ENCODE results near the gene MYH6.

MYH6 gene

DNA sequence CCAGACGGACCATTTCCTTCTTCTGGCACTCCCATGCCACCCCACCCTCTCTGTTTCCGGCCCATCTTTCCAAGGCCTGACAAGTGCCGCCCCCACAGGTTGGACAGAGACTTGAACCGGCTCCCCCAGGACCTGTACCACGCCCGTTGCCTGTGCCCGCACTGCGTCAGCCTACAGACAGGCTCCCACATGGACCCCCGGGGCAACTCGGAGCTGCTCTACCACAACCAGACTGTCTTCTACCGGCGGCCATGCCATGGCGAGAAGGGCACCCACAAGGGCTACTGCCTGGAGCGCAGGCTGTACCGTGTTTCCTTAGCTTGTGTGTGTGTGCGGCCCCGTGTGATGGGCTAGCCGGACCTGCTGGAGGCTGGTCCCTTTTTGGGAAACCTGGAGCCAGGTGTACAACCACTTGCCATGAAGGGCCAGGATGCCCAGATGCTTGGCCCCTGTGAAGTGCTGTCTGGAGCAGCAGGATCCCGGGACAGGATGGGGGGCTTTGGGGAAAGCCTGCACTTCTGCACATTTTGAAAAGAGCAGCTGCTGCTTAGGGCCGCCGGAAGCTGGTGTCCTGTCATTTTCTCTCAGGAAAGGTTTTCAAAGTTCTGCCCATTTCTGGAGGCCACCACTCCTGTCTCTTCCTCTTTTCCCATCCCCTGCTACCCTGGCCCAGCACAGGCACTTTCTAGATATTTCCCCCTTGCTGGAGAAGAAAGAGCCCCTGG, 32.4 kb downstream of the MYH6 start:
- DNase-seq = no peak

DNA sequence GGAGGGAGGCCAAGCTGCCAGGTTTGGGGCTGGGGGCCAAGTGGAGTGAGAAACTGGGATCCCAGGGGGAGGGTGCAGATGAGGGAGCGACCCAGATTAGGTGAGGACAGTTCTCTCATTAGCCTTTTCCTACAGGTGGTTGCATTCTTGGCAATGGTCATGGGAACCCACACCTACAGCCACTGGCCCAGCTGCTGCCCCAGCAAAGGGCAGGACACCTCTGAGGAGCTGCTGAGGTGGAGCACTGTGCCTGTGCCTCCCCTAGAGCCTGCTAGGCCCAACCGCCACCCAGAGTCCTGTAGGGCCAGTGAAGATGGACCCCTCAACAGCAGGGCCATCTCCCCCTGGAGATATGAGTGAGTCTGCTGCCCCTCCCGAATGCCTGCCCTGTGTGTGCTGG, 35.0 kb downstream of the MYH6 start:
- no peak for DNase-seq

DNA sequence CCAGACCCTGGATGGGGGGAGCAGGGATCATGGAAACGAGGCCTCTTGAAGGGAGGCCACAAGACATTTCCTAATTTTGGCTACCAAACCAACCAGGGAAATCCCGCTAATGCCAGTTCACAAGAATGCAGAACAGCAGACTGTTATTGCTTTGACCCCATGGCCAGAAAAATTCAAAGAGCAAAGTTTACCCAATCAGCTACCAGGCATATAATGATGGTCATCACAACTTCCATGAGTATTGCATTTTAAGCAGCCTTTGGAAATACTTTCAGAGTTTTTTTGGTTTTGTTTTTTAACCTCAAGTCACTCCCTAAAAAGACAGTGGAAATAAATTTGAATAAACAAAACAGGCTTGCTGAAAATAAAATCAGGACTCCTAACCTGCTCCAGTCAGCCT, 35.6 kb downstream of the MYH6 start, which contains the start of gene IL25:
IL25 (plus strand) TSS at position 301 of the 400 bp plus-strand sequence.
- no peak for DNase-seq

DNA sequence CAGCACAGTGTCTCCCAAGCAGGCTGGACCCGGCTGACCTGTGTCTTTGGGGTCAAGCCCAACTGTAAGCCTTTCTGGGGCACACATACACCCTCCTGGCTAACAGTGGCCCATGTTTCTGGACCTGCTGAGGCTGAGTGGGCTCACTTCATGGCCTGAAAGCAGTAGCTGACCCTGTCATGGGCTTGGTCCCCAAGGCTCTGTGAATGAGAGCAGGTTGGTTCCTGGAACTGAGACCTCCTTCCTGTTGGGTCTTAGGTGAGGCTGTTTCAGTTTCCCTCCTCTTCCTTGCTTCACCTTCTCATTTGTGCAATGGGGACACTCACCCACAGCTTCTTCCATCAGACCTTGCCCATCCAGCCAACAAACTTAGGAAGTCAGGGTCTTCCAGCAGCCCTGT, 36.2 kb downstream of the MYH6 start:
- no peak for DNase-seq

DNA sequence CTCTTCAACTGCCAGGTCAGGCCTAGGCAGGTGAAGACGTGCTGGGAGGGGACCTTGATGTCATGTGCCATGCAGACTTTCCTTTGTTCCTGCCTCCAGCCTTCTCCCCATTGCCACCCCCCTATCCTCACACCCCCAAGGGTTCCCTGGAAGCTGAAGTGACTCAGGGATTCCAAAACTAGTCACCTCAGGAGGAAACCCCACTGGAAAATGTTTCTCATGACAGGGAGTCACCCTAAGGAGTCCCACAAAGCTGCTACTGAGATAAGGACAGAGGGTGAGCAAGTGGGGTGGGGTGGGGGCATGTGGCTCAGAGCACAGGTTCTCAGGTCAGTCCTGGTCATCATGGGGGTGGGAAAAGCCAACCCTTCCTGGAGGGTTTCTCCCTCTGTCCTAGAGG, 37.9 kb downstream of the MYH6 start:
- no peak for DNase-seq

DNA sequence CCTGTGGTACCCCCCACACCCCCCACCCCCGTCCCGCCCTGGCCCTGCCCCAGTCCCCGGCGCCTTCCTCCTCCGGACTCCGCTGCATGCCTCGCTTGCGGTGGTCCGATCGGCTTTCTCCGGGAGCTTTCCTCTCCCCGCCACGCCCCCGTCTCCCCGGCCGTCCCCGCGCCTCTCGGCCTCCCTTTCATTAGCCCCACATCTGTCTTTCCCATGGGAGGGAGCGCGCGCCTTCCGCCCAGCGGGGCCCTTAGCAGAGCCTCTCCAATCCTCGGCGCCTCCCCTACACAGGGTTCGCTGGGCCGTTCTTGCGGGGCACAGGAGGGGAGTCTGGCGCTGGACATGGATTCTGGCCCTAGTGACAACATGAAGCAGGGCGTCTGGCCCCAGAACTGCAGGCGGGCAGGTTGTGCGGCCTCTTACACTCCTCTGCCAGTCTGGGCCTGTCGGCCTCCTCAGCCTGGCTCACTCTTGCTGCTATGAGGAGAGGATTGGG, 41.6 kb downstream of the MYH6 start:
- DNase-seq = no peak

DNA sequence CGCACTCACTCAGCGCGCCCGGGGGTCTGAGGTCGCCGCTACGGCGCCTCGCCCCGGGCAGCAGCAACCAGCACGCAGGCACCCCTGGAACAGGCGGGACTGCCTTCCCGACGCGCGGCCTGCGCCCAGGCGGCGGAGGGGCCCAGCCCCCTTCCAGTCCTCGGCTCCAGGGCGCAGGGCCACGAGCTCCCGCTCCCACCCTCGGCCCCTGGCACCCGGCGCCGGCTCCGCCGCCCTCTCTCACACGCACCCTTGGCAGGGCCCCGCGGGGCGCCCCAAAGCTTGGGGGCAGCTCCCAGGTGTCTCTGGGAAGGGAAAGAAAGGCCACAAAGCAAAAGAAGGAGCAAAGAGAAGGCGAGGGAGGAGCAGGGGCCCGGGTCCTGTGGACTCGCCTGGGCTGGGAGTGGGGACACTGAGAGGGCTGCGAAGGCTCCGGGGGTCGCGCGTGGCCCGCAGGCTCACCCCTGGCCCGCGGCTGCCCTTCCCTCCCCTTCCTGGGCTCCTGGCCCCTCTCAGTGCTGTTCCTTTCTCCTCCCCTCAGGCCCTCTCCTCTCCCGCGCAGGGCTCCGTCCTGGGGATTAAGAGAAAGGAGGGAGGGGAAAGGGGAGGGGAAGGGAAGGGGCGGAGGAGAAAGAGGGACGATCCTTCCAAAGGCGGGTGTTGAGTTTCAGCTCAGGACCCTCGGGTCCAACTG, 42.2 kb downstream of the MYH6 start:
- no peak for DNase-seq

DNA sequence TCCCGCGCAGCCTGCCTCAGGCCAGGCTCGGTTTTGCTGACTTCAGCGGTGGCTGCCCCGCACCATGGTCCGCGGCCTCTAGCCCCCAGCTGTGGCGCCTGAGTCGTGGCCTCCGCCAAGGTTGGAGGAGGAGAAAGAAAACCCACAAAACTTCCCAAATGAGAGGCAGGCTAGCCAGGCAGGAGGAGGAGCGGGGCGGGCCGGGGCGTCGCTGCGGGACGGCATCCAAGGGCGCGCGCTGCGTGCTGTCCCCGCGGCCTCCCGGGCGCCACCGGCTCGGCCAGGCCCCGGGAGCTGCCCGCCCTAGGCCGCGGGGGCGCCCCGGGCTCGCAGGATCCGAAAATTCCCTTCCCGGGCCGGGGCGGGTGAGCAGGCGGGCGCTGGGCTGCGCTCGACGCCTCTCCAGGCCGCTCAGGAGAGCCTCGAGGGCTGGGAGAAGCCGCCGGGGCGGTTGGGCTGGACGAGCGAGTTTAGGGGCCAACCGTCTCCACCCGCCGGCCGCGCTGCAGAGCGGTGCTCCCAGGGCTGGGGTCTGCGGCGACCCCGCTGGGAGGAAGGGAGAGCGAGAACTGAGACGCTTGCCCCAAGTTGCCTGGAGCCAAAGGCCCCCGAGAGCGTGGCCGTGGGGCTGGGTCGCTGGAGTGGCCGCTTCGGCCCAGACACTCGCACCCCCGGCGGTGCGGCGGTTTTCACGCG, 42.9 kb downstream of the MYH6 start, which contains the start of gene EFS:
EFS (minus strand) TSS at position 137 of the 696 bp plus-strand sequence. CDS start 147 bp downstream, outside the sequence.
- DNase-seq = no peak

DNA sequence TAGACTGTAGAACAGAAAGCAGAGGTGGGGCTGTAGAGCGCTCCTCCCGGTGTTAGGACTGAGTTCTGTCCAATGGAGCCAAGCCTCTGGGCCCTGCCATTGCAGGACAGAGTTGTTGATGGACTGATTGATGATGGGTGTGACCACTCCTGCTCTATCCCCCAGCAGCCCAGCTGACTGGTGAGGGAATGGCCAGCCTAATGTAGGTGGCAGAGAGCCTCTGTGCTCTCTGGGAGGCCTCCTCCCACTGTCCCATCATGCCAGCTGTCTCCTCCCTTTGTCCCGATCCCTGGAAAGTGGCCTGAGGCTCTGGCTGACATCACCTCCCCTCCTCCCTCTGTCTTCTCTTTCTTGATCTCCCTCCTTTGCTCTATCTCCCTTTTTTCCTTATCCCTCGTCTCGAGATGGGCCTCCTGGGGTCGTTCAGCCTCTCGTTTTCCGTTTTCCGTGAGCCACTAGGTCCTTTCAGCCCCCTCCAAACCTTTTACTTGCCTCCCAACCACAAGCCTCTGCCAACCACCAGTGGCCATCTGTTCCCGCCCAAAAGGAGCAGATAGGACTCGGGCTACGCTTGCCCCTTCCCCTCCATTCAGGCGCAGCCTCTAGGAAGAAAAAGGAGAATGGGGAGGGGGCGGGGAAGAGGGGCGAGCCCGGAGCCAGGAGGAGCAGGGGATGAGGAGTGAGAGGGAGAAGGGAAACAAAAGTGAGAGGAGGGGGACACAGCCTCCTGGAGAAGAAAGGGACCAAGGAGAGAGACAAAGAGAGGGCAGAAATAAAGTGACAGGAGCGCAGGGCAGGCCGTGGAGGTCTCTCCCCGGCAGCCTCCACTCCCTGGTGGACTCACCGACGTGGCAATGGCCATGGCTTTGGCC, 43.7 kb downstream of the MYH6 start:
- DNase-seq = no peak

DNA sequence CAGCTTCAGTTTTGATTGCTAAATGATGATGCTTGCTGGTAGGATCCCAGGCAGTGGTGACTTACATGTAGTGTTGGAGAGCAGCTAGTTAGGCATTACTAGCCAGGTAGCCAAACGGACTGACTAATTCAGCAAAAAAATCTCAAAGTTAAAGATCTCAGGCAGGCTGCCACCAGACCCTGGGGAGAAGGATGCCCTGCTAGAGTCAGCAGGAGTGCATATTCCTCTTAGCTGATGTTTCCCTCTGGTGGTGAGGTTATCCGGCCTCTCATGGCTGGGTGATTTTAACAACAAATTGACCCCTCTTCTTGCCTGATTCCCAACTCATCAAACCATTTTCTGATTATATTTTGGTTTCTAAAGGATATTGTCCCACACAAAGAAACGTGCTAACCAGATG, 45.9 kb downstream of the MYH6 start:
- DNase-seq = no peak

DNA sequence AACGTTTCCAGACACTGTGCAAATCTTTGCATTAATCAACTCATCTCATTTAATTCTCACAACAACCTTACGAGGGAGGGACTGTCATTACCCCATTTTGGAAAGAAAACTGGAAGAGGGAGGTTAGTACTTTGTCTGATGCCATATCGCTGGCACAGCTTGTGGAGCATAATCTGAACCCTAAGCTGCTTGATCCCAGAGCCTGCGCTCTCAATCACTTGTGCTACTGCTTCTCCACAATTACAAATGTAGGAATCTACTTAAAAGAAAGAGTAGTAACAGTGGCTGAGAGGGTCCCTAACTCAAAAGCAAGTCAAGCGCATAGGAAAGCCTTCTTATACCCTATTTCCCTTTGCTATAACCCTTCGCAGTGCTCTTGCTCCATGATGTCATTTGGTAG, 46.3 kb downstream of the MYH6 start:
- DNase-seq = no peak

DNA sequence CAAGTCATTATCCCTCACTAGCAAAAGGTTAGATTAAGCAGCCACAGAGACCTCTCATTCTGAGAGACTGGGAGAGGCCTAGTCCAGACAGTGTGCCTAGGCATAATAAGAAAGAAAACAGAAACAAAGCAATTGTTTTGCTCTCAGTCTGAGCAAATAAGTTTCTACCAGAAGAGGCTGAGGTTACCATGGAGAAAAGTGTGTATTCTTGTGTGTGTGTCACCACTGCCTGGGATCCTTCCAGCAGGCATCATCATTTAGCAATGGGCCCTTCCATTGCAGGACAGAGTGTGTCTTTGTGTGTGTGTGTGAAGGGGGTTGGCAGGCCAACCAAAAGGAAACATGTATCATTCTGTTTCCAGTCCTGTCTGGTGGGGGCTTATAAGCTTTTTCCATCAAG, 46.8 kb downstream of the MYH6 start:
- DNase-seq = no peak

DNA sequence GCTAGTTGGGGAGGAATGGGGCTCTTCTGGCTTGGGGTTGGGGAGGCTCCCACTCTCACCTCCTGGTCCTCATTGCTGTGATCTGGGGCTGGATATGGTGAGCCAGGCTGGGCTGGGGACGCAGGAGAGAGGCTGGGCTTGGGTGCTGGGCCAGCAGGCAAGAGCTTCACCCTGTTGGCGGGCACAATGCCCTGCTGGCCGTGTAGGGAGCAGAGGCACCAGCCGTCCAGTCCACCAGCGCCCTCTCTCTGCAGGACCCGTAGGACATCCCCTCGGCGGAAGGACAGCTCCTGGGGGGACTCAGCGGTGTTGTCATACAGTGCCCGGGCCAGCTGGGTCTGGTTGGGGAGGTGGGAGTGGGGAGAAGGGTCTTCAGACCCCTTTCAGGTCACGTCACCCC, 47.6 kb downstream of the MYH6 start:
- no peak for DNase-seq

DNA sequence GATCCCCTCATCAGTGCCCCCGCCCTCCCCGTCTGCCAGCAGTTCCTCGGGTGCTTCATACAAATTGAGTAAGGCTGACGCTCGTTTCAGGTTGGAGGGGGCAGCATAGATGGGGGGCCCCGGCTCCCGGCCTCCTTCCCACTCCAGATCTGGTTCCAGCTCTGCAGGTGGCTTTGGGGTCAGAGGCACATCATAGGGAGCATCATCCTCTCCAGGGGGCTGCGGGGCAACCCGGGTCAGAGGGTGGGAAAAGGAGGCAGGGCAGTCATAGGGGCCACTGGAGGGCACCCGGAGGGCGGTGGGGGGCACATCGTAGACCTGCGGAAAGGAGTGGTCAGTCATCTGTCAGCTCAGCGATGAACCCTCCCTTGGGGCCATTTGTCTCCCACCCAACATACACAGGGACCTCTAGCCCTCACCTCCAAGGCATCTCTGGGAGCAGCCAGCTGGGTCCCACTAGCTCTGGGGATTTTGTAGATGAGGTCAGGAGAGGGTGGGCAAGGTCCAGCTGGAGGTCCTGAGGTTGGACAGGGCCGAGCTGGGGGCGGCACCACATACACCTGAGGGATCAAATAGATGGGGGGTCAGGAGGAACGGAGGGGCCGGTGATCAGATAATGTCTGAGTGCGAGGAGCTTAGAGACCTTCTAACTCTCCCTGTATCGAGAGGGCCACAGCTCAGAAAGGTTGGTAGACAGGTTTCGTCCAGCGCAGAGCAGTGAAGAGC, 48.2 kb downstream of the MYH6 start:
- DNase-seq = no peak

DNA sequence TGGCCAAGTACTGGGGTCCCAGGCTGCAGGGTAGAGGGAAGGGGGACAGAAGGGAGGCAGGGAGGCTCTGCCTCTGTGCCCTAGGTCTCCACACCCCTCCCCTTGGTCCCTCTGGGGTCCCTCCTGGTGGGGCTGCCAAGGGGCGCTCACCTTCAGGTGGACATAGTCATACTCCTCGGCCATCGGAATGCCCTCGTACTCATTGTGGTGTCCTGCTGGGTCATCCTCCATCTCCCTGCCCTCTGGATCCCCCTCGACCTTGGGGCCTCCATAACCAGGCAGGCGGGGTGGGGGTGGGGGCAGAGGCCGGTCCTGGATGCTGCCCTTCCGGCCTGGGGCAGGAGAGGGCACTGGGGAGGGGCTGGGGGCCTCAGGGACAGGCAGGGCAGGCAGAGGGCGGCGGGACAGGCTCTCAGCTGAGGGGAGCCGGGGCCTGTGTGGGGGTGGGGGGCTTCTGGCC, 48.9 kb downstream of the MYH6 start:
- DNase-seq = no peak

DNA sequence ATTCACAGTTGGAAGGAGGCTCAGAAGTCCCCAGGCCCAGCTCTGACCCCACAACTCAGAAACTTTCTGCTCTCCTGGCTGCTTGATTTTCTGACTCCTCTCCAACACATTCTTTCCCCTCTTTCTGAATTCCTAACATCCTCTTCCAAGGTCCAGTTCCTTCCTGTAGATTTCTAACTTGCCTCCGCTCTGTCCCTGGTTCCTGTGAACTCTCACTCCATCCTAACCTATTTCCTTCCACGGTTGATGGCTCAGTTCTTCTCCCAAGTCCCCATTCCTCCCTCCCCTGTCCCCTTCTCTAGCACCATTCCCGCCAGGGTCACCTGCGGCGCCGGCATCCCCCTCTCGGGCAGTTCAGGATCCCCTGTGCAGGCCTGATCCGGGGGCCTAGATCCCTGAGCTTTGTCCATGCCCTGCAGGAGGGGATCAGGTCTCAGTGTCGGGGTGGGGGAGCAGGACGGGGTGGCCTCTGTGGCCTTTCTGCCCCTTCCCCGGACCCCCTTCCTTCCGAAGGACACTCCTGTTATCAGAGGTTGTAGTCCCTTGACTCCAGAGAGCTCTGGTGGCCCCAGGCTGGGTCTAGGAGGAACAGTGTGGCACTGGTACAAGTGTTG, 49.4 kb downstream of the MYH6 start:
- DNase-seq = no peak

DNA sequence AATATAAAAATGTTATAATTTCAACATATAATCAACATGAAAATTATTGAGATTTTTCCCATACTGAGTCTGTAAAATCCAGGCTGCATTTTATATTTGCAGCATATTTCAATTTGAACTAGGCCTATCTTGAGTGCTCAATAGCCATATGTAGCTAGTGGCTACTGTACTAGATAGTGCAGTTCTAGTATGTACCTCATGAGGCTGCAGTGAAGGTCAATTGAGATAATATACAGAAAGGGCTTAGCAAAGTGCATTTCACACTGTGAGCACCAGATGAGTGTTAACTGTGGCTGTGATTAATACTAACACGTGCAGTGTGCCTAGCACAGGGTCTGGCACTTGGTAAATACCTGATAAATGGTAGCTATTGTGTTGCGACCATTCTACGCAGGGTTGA, 50.0 kb downstream of the MYH6 start:
- no peak for DNase-seq

DNA sequence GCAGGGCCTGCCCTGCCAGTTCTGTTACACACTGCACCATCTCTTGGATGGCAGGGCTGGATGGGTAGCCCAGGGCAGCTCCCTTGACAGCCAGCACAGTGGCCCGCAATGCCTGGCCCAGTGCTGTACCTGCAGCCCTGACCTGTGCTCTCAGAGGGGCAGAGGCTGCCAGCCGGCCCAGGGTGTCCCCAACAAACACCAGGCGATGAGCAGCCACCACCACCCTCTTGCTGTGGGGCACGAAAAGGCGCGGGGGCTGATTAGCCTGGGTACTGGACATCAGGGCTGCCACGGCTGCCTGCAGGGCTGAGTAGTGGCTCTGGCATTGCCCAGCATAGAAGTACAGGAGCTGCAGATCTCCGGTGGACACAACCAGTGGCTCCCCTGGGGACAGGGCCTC, 50.8 kb downstream of the MYH6 start:
- no peak for DNase-seq

DNA sequence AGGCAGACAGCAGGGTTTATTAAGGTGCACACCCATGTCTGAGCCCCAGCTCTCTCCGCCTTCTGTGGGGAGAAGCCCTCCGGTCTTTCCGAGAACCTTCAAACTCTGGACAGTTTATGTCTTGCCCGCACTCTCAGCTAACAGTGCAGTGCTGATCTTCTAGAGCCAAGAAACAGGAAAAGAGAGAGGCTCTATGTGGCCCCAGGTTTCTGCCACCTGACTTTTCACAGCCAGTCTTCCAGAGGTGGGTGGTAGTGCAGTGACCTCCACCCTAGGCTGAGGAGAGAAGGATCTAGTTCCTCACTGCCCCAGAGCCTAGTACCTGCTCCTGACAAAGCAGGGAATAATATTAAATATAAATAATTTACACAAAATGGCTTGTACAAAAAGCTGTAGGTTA, 51.4 kb downstream of the MYH6 start:
- no peak for DNase-seq

DNA sequence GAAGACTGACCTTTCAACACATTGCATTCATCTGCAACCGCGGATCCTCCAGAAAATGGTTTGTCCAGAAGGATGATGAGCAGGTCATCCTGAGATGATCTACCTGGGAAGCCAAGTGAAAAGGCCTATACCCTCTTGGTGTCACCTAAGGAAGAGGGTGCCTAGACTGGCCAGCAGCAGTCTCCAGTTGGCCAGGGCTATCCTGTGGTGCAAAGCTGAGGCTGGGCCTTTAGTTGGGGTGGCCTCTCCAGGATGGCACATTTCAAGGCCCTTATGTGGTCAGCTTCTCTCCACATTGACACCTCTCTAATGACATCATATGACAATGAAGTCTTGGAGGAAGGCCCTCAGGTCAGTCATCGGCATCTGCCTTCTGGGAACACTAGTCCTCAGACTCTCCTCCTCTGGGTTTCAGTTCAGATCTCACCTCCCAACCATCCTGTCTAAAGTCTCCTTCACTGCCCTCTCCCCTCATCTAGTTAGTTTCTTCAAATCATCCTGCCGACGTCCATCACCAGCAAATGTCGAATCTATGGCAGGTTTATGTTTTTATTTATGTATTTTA, 52.1 kb downstream of the MYH6 start:
- DNase-seq = no peak

DNA sequence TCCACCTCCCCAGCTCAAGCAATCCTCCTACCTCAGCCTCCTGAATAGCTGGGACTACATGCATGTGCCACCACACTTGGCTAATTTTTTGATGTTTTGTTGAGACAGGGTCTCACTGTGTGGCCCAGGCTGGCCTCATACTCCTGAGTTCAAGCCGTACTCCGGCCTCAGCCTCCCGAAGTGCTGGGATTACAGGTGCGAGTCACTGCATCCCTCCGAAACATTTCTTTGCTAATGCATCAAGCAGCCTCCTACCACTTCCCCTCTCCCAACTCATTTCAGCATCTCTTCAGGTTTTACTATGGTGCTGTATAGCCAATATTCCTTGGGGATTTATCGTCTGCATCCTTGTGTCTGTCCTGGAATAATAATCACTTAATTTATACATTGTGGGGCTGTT, 53.1 kb downstream of the MYH6 start:
- DNase-seq = no peak
